ENCODE data around the gene TPRN.

- TF ChIP-seq POLR2AphosphoS5 (IDR thresholded peaks at IDR 0.05; ENCODE audit: low read depth, low read length) (no peak), POLR2A (IDR thresholded peaks at IDR 0.05; ENCODE audit: low read depth, low read length) (no peak)
Measured at GRCh38 chr9:137199411-137200121, 975 bp downstream of the TPRN start.

Data from GM12891 (cell line).